K562 (cell line): ENCODE measurements around the gene CACNA2D3. TPM values are rescaled to one million over a fixed set of nuclear protein-coding genes. Genes with fewer than 3 reads are reported as not detected.

Experiments
- ATAC-seq: fragments of 200-7000 bp; cut with Tn5 transposase; 3 replicates; pipeline ENCODE4 v1.9.1; 2020; ENCODE audit warnings: moderate library complexity
- BruUV-seq: library from RNA; stranded (reverse); fragments of 400-500 nt; replicated peaks from 2 replicates; lab custom pipeline; 2021; lab: Mats Ljungman, UMichigan
- CTCF ChIA-PET: fragments of 300-600 bp; formaldehyde crosslinking; extraction: SDS; loops from one replicate; lab custom pipeline; 2021; ENCODE audit warnings: low intra/inter-chr PET ratio; lab: Yijun Ruan, JAX
- POLR2A ChIA-PET: fragments of 300-600, 350-650 bp; sonication (Branson Sonifier 250); formaldehyde crosslinking; extraction: SDS; loops from one replicate; lab custom pipeline; 2021; ENCODE audit warnings: antibody characterized with exemption, inconsistent platforms; lab: Yijun Ruan, JAX
- DNase-seq, 4 experiments: peaks; one replicate each; pipeline versions ENCODE4 v3.0.0 to v3.0.0-alpha.2; 2011 to 2018; ENCODE audit warnings: low spot score in 3 of 4, mixed read lengths in 3 of 4; ENCODE audit errors: extremely low read depth in 1 of 4
- FAIRE-seq: peaks from 2 replicates; lab custom pipeline; 2011; peaks lifted over from hg19 to GRCh38; lab: Jason Lieb, UNC
- H2AFZ ChIP-seq: 2 replicates; pipeline ENCODE4 v1.6.0; 2011; ENCODE audit warnings: low read depth, low read length, control low read depth, inconsistent platforms
- H3K27ac ChIP-seq: fragments of 200-600 bp; 3 replicates; pipeline ENCODE4 v1.8.0; 2011; ENCODE audit warnings: low read depth, mild to moderate bottlenecking, control low read depth, inconsistent platforms, low read length, moderate library complexity, mixed read lengths; ENCODE audit errors: extremely low read depth
- H3K27me3 ChIP-seq, 2 experiments: fragments of 300-600 bp in 1 of 2; 2 replicates in 1 of 2; 3 replicates in 1 of 2; pipeline versions ENCODE4 v1.6.0 to v1.8.0; 2011; ENCODE audit warnings: inconsistent platforms in 2 of 2, low read length in 2 of 2, mild to moderate bottlenecking in 1 of 2, mixed read lengths in 1 of 2, moderate library complexity in 1 of 2; ENCODE audit not compliant: control insufficient read depth in 2 of 2, insufficient read depth in 2 of 2
- H3K36me3 ChIP-seq: fragments of 300-600 bp; 3 replicates; pipeline ENCODE4 v1.8.0; 2011; ENCODE audit warnings: mild to moderate bottlenecking, low read length, inconsistent platforms; ENCODE audit not compliant: control insufficient read depth, insufficient read depth
- H3K4me1 ChIP-seq, 2 experiments: fragments of 200-600 bp in 1 of 2; replicated peaks in 1 of 2; 2 replicates in 1 of 2; 3 replicates in 1 of 2; pipeline versions ENCODE4 v1.5.1 to v1.8.0; 2011; ENCODE audit warnings: inconsistent platforms in 2 of 2, low read length in 2 of 2, mild to moderate bottlenecking in 1 of 2, mixed read lengths in 1 of 2, moderate library complexity in 1 of 2; ENCODE audit not compliant: control insufficient read depth in 2 of 2, insufficient read depth in 2 of 2
- H3K4me2 ChIP-seq: 2 replicates; pipeline ENCODE4 v1.6.1; 2011; ENCODE audit warnings: low read length, control low read depth, inconsistent platforms, mixed read lengths; ENCODE audit not compliant: insufficient read depth
- H3K4me3 ChIP-seq: fragments of 200-600 bp; sonication (generic), shearing (Covaris generic); 2 replicates; pipeline ENCODE4 v1.5.1; 2016; ENCODE audit warnings: control low read depth, inconsistent platforms
- H3K79me2 ChIP-seq: fragments of 200-600 bp; 3 replicates; pipeline ENCODE4 v1.8.0; 2011; ENCODE audit warnings: low read length, inconsistent platforms; ENCODE audit not compliant: control insufficient read depth, insufficient read depth
- H3K9ac ChIP-seq, 2 experiments: 2 replicates each; pipeline versions ENCODE4 v1.6.0 to v1.6.1; 2011; ENCODE audit warnings: low read depth in 2 of 2, low read length in 2 of 2, control low read depth in 1 of 2, inconsistent platforms in 1 of 2, mild to moderate bottlenecking in 1 of 2, mixed read lengths in 1 of 2; ENCODE audit not compliant: insufficient read depth in 1 of 2
- H3K9me1 ChIP-seq: one replicate; pipeline ENCODE4 v1.6.0; 2011; ENCODE audit warnings: inconsistent platforms, mild to moderate bottlenecking, low read length, moderate library complexity; ENCODE audit not compliant: control insufficient read depth, insufficient read depth
- H3K9me3 ChIP-seq: replicated peaks from 2 replicates; pipeline ENCODE4 v1.5.1; 2011; ENCODE audit warnings: low read depth, low read length, inconsistent platforms; ENCODE audit not compliant: control insufficient read depth, insufficient read depth
- H4K20me1 ChIP-seq: replicated peaks from 2 replicates; pipeline ENCODE4 v1.6.1; 2011; ENCODE audit warnings: low read length, inconsistent platforms, mixed read lengths; ENCODE audit not compliant: control insufficient read depth, insufficient read depth
- EP400 ChIP-seq: fragments of 450-650 bp; IDR thresholded peaks from 2 replicates; pipeline ENCODE4 v1.6.1; 2017; ENCODE audit warnings: antibody characterized with exemption, mild to moderate bottlenecking, moderate library complexity
- FOXJ3 ChIP-seq: sonication (generic); formaldehyde crosslinking; IDR thresholded peaks from 2 replicates; pipeline ENCODE4 v1.4.0; 2020; ENCODE audit warnings: mild to moderate bottlenecking, missing genetic modification reagents
- HCFC1 ChIP-seq: IDR thresholded peaks from 2 replicates; pipeline ENCODE4 v1.6.1; 2012; ENCODE audit warnings: low read depth, low read length, improper control_type of control experiment
- PHF20 ChIP-seq: fragments of 450-650 bp; IDR thresholded peaks from 2 replicates; pipeline ENCODE4 v1.6.1; 2018; ENCODE audit not compliant: partially characterized antibody
- PURB ChIP-seq: sonication (generic); formaldehyde crosslinking; IDR thresholded peaks from 2 replicates; pipeline ENCODE4 v1.9.0; 2021; ENCODE audit warnings: low read depth, mild to moderate bottlenecking, missing genetic modification reagents
- RBM25 ChIP-seq: fragments of 200-400 bp; formaldehyde crosslinking; IDR thresholded peaks from 2 replicates; pipeline ENCODE4 v1.6.1; 2018; ENCODE audit warnings: low read length, low read depth, moderate library complexity; ENCODE audit not compliant: severe bottlenecking
- ZNF124 ChIP-seq: sonication (generic); formaldehyde crosslinking; IDR thresholded peaks from 2 replicates; pipeline ENCODE4 v1.8.1; 2022; ENCODE audit warnings: missing genetic modification reagents
- ZNF41 ChIP-seq: fragments of 250-450 bp; sonication (Bioruptor Pico); conservative IDR thresholded peaks from 2 replicates; pipeline ENCODE4 v1.4.0; 2020; ENCODE audit warnings: mild to moderate bottlenecking
- WGBS: fragments of 100-300 bp; shearing (Covaris generic); methylation state at CpG from one replicate; pipeline ENCODE4 v1.1.6; 2016; ENCODE audit warnings: low coverage, mixed read lengths; ENCODE audit not compliant: insufficient coverage; ENCODE audit errors: missing lambda C conversion rate; 5-methylcytosine and 5-hydroxymethylcytosine counted together
- in situ Hi-C: fragments of 300-500 bp; cut with MboI; formaldehyde crosslinking; loops from 4 replicates; pipeline ENCODE4 v1.15.0; 2018; ENCODE audit warnings: inconsistent platforms, mixed read lengths
- intact Hi-C: fragments of 100-400 bp; cut with micrococcal nuclease; formaldehyde crosslinking; loops from 2 replicates; pipeline ENCODE4 v1.14.2; 2022
- polyA plus RNA-seq, 8 experiments: library from polyadenylated mRNA; depleted of rRNA in 4 of 8; stranded (reverse) in 5 of 8; unstranded in 3 of 8; fragments of >200 nt; fragmentation: Nextera tagmentation in 2 of 8; fragmentation: Illumina TruSeq in 1 of 8; extraction: Ambion mirVana in 2 of 8; extraction: Trizol in 1 of 8; gene quantifications; 2 replicates each; pipeline versions ENCODE4 v1.2.1 to v1.2.3, GENCODE V29; 2011 to 2014; ENCODE audit warnings: inconsistent platforms in 1 of 8, missing spikeins in 1 of 8
- total RNA-seq, 7 experiments: library from RNA; depleted of rRNA in 6 of 7; stranded (reverse); fragments of >200 nt in 6 of 7; fragmentation: Illumina TruSeq in 2 of 7; extraction: Trizol in 2 of 7; gene quantifications; 2 replicates each; pipeline versions ENCODE4 v1.2.1 to v1.2.3, GENCODE V29; 2011 to 2021; ENCODE audit warnings: low replicate concordance in 1 of 7
- TF ChIP-seq, protein P1 (sequence below): sonication (generic); formaldehyde crosslinking; IDR thresholded peaks from 2 replicates; pipeline ENCODE4 v1.8.0; 2022; ENCODE audit warnings: mild to moderate bottlenecking, missing genetic modification reagents
- TF ChIP-seq, protein P2 (sequence below): sonication (generic); formaldehyde crosslinking; IDR thresholded peaks from 2 replicates; pipeline ENCODE4 v1.4.0; 2020; ENCODE audit warnings: mild to moderate bottlenecking, missing genetic modification reagents

CACNA2D3 gene
- total and polyA plus RNA-seq, 9 of the 15 experiments (the other 6 are each of a cell fraction or from before 2014, with no cell fraction given), result 0.01 TPM; not detected in 8

DNA sequence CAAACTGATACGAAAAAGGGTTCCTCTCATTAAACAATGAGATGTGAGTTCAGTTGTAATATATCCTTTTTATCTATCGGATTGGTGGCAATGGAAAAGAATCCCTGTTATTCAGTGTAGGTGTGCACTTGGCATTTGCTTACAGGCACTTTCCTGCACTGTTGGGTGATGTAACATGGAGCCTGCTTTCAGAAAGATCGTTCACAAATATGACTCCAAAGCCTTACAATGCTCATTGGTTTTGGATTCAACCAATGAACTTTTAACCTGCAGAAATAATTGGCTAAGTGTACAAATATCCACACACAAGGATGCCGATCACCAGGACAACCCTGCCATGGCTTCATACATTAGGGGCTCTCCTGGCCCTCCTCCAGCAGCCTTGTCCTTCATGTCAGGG, 996.9 kb downstream of the CACNA2D3 start:
- no peak for FAIRE-seq
- CTCF ChIA-PET, result no interaction called here
- in situ Hi-C loops, result no loop called here

More for the DNA sequence above, 996.9 kb downstream of the CACNA2D3 start:
- no peaks in the 10 kb centered on the region for H3K79me2 ChIP-seq
- no peaks in the 10 kb centered on the region for H3K36me3 ChIP-seq
- WGBS, result 0% methylated on average over 4 of the region's 4 CpGs
- POLR2A ChIA-PET, result no interaction called here
- ATAC-seq (no peak), DNase-seq (no peak)
- H3K27me3 ChIP-seq, result no peaks in the 10 kb centered on the region
- H2AFZ ChIP-seq, result no peak overlapping the region
- intact Hi-C loops, result no loop called here
- no peaks in the 10 kb centered on the region for H4K20me1 ChIP-seq
- H3K9me1 ChIP-seq, result no peaks in the 10 kb centered on the region
- H3K9ac ChIP-seq, result no peak overlapping the region
- no peak overlapping the region for H3K27ac ChIP-seq
- no TSS peak for BruUV-seq
- no peak for TF ChIP-seq HCFC1
- TF ChIP-seq, protein P1, sequence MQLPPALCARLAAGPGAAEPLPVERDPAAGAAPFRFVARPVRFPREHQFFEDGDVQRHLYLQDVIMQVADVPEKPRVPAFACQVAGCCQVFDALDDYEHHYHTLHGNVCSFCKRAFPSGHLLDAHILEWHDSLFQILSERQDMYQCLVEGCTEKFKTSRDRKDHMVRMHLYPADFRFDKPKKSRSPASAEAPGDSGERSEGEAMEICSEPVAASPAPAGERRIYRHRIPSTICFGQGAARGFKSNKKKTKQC, result no peak
- TF ChIP-seq, protein P2, sequence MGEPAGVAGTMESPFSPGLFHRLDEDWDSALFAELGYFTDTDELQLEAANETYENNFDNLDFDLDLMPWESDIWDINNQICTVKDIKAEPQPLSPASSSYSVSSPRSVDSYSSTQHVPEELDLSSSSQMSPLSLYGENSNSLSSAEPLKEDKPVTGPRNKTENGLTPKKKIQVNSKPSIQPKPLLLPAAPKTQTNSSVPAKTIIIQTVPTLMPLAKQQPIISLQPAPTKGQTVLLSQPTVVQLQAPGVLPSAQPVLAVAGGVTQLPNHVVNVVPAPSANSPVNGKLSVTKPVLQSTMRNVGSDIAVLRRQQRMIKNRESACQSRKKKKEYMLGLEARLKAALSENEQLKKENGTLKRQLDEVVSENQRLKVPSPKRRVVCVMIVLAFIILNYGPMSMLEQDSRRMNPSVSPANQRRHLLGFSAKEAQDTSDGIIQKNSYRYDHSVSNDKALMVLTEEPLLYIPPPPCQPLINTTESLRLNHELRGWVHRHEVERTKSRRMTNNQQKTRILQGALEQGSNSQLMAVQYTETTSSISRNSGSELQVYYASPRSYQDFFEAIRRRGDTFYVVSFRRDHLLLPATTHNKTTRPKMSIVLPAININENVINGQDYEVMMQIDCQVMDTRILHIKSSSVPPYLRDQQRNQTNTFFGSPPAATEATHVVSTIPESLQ, result no peak
- TF ChIP-seq ZNF124, result no peak
- no peak for TF ChIP-seq PHF20
- TF ChIP-seq FOXJ3, result no peak
- TF ChIP-seq RBM25, result no peak
- no peak for TF ChIP-seq ZNF41 (CRISPR knock-in tag)
- no peak for TF ChIP-seq EP400
- no peak for TF ChIP-seq PURB (CRISPR knock-in tag)
- H3K4me1 ChIP-seq, result no peaks in the 10 kb centered on the region
- no peak overlapping the region for H3K4me2 ChIP-seq
- no peaks in the 10 kb centered on the region for H3K9me3 ChIP-seq
- H3K4me3 ChIP-seq, result no peak overlapping the region
